Ovary (tissue), 9 donors: ENCODE measurements around the gene LILRB1. TPM values are rescaled to one million over a fixed set of nuclear protein-coding genes. Genes with fewer than 3 reads are reported as not detected.

ENCODE experiments used
- DNase-seq, 5 donors: peaks; one replicate each; pipeline ENCODE4 v3.0.0-alpha.2; 2019 to 2020
- H3K27ac ChIP-seq, 2 donors: fragments of 200-600 bp; one replicate each; pipeline versions ENCODE4 v1.5.1 to v1.8.0; 2019 to 2022
- H3K27me3 ChIP-seq: fragments of 200-600 bp; one replicate; pipeline ENCODE4 v1.8.0; 2022
- H3K36me3 ChIP-seq: fragments of 200-600 bp; sonication (generic); one replicate; pipeline ENCODE4 v1.5.1; 2019
- H3K4me1 ChIP-seq: one replicate; pipeline ENCODE4 v1.8.1; 2013; ENCODE audit warnings: mild to moderate bottlenecking, moderate library complexity; ENCODE audit not compliant: insufficient read depth
- H3K4me3 ChIP-seq: fragments of 200-600 bp; sonication (generic); one replicate; pipeline ENCODE4 v1.5.1; 2017
- H3K9me3 ChIP-seq, 2 donors: fragments of 200-600 bp in 1 of 2; sonication (generic) in 1 of 2; one replicate each; pipeline versions ENCODE4 v1.5.1 to v1.8.1; 2013 to 2019; ENCODE audit warnings: mild to moderate bottlenecking in 1 of 2, moderate library complexity in 1 of 2
- EP300 ChIP-seq: sonication (generic); formaldehyde crosslinking; IDR thresholded peaks from one replicate; pipeline ENCODE4 v1.6.1; 2017; ENCODE audit warnings: antibody characterized with exemption
- POLR2A ChIP-seq: fragments of 450-650 bp; IDR thresholded peaks from one replicate; pipeline ENCODE4 v1.6.1; 2017; ENCODE audit warnings: antibody characterized with exemption, mild to moderate bottlenecking, moderate library complexity
- WGBS, 3 donors: extraction: QIAGEN DNeasy Blood & Tissue Kit in 1 of 3; methylation state at CpG; one replicate each; pipeline versions ENCODE4 v1.1.5 to v1.1.7; 2013 to 2017; 5-methylcytosine and 5-hydroxymethylcytosine counted together
- intact Hi-C, 4 donors: fragments of 100-400 bp; cut with DNase I; formaldehyde crosslinking; loops; one replicate each; pipeline versions ENCODE4 v1.11.0 to v1.15.1; 2022 to 2023
- polyA plus RNA-seq, 2 donors: library from polyadenylated mRNA; stranded (reverse); fragments of 200-250 nt in 1 of 2; fragments of 350-450 nt in 1 of 2; fragmentation: Illumina TruSeq in 1 of 2; extraction: RNeasy Lipid Tissue Mini Kit (QIAGEN cat#74804) in 1 of 2; gene quantifications; one replicate each; pipeline ENCODE4 v1.2.3, GENCODE V29; 2013 to 2014
- total RNA-seq, 7 donors: library from RNA; depleted of rRNA in 2 of 7; stranded (reverse); fragments of >200 nt in 2 of 7; fragmentation: NEBNext Ultra II Directional in 3 of 7; extraction: Animal tissue kit (Norgen Biotek cat#: 25700) in 3 of 7; gene quantifications; one replicate each; pipeline versions ENCODE4 v1.1.0 to v1.2.4, GENCODE V29; 2016 to 2023
- TF ChIP-seq, protein P1 (sequence below), 3 donors: fragments of 450-650 bp in 2 of 3; fragments of 200-600 bp in 1 of 3; IDR thresholded peaks; one replicate each; pipeline versions ENCODE4 v1.5.1 to v1.8.0; 2016 to 2022; ENCODE audit warnings: antibody characterized with exemption in 3 of 3, mild to moderate bottlenecking in 1 of 3
- donor health status: DM: no; HTN: no; CAD: no; lungs with moderate emphysema.
- donor health status: DM: no; HTN: no; CAD: no.
- donor health status: Bipolar disorder and iron deficiency.
- donor health status: DM: yes; HTN: yes; CAD: no.
- donor health status: DM: no; HTN: no; CAD: no.
- donor health status: DM: yes; HTN: yes; CAD: no.

The LILRB1 gene
- total and polyA plus RNA-seq, 9 donors = 0.60 to 12.1 (median 1.6) TPM

DNA sequence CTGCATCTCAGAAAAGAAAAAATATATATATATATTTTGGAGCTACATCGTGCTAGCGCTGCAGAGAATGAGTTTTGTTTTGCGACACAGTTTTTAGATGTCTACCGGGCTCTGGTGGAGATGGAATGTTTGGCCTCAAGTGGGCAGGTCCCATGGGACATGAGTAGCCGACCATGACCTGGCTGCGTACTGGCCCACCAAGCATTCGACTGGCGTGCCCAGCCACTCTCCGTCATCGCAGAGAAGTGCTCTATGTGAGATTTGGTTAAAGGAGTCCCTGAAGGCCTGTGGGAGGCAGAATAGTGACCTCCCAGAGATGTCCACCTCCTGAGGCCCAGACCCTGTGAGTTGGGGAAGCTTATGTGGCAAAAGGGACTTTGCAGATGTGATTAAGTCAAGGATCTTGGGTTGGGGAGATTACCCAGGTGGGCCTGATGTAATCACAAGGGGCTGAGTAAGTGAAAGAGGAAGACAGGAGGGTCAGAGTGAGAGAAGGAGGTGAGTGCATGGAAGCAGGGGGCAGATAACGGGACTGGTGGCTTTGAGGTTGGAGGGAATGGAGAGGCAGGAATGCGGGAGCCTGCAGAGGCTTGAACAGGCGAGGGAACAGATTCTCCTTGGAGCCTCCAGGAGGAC, 31.7 kb downstream of the LILRB1 start:
- H3K27ac ChIP-seq = no peak overlapping the region
- WGBS, 3 donors = 77 to 81% (median 79%) methylated on average over 13 of the region's 13 CpGs
- H3K27me3 ChIP-seq = no peaks in the 10 kb centered on the region
- no peaks in the 10 kb centered on the region for H3K9me3 ChIP-seq
- H3K4me3 ChIP-seq = no peak overlapping the region
- intact Hi-C loops = no loop called here
- DNase-seq = no peak
- no peak for TF ChIP-seq POLR2A
- H3K36me3 ChIP-seq = no peaks in the 10 kb centered on the region
- no peaks in the 10 kb centered on the region for H3K4me1 ChIP-seq

DNA sequence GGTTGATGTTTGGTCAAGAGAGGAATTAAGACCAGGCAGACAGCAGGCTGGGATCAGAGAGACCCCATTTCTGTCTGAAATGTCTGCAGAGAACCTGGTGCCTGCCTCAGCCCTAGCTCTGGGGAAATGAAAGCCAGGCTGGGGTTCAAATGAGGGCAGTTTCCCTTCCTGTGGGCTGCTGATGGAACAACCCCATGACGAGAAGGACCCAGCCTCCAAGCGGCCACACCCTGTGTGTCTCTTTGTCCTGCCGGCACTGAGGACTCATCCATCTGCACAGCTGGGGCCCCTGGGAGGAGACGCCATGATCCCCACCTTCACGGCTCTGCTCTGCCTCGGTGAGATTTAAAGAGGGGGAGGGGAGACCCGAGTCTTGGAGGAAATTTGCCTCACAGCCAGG, 32.4 kb downstream of the LILRB1 start, which contains the start of gene LILRB4:
LILRB4 (plus strand) TSS at position 256 of the 400 bp plus-strand sequence; CDS start at position 305, 49 bp downstream.
- no peak for TF ChIP-seq EP300
- TF ChIP-seq POLR2A = no peak
- TF ChIP-seq, protein P1, sequence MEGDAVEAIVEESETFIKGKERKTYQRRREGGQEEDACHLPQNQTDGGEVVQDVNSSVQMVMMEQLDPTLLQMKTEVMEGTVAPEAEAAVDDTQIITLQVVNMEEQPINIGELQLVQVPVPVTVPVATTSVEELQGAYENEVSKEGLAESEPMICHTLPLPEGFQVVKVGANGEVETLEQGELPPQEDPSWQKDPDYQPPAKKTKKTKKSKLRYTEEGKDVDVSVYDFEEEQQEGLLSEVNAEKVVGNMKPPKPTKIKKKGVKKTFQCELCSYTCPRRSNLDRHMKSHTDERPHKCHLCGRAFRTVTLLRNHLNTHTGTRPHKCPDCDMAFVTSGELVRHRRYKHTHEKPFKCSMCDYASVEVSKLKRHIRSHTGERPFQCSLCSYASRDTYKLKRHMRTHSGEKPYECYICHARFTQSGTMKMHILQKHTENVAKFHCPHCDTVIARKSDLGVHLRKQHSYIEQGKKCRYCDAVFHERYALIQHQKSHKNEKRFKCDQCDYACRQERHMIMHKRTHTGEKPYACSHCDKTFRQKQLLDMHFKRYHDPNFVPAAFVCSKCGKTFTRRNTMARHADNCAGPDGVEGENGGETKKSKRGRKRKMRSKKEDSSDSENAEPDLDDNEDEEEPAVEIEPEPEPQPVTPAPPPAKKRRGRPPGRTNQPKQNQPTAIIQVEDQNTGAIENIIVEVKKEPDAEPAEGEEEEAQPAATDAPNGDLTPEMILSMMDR (IDR thresholded peaks at IDR 0.05) = no peak
- Histone ChIP-seq H3K4me3 (no peak within 1 kb of the TSS), H3K36me3 (no peaks in the 10 kb centered on the region), H3K9me3 (no peaks in the 10 kb centered on the region), H3K27ac (no peak within 1 kb of the TSS), H3K4me1 (no peaks in the 10 kb centered on the region), H3K27me3 (no peaks in the 10 kb centered on the region)
- 62 to 76% (median 63%) methylated on average over 7 of the region's 7 CpGs for WGBS, 3 donors
- no peak for DNase-seq
- intact Hi-C loops = no loop called here

DNA sequence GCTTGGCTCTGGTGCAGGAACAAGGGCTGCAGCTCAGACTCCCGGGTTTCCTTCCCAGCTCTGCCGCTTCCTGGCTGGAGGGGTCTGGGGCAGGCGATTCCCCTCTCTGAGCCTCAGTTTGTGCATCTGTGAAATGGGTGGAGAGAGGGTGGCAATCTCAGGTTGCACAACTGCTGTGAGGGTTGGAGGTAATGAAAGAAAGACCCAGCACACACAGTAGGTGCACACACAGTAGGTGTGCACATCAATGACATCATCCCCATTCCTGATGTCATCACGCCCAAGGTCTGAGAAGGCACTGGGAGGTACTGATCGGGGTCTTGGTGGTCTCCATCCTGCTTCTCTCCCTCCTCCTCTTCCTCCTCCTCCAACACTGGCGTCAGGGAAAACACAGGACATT, 35.2 kb downstream of the LILRB1 start:
- TF ChIP-seq, protein P1 (IDR thresholded peaks at IDR 0.05) = no peak
- no peak for TF ChIP-seq EP300
- no peak for TF ChIP-seq POLR2A

DNA sequence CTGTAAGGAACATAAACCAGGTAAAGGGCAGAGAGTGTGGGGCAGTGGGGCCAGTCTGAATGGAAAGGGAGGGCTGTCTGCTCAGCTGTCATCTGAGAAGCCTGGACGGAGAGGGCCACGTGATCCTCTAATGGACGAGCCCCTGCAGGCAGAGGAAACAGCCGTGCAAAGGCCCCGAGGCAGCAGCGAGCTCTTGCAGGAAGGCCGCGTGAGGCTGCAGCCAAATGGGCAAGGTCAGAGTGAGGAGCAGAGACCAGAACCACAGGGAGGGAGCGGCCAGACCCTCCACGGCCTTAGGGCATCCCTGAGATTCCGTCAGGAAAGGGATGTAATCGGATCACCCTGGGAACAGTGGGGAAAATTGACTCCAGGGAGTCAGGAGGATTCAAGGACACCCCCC, 36.9 kb downstream of the LILRB1 start:
- intact Hi-C loops = no loop called here
- 72 to 80% (median 78%) methylated on average over 12 of the region's 12 CpGs for WGBS, 3 donors
- H3K27me3 ChIP-seq = no peaks in the 10 kb centered on the region
- H3K36me3 ChIP-seq = no peaks in the 10 kb centered on the region
- TF ChIP-seq, protein P1 (IDR thresholded peaks at IDR 0.05) = no peak
- TF ChIP-seq POLR2A = no peak
- no peak for TF ChIP-seq EP300
- DNase-seq = no peak
- no peaks in the 10 kb centered on the region for H3K4me1 ChIP-seq
- H3K4me3 ChIP-seq = no peak overlapping the region
- H3K27ac ChIP-seq = no peak overlapping the region
- no peaks in the 10 kb centered on the region for H3K9me3 ChIP-seq

More for the DNA sequence above, 35.2 kb downstream of the LILRB1 start:
- intact Hi-C loops = no loop called here
- DNase-seq = no peak
- Histone ChIP-seq H3K4me3 (no peak overlapping the region), H3K9me3 (no peaks in the 10 kb centered on the region), H3K27me3 (no peaks in the 10 kb centered on the region), H3K27ac (no peak overlapping the region), H3K36me3 (no peaks in the 10 kb centered on the region), H3K4me1 (no peaks in the 10 kb centered on the region)
- 78 to 84% (median 81%) methylated on average over 6 of the region's 6 CpGs for WGBS, 3 donors

DNA sequence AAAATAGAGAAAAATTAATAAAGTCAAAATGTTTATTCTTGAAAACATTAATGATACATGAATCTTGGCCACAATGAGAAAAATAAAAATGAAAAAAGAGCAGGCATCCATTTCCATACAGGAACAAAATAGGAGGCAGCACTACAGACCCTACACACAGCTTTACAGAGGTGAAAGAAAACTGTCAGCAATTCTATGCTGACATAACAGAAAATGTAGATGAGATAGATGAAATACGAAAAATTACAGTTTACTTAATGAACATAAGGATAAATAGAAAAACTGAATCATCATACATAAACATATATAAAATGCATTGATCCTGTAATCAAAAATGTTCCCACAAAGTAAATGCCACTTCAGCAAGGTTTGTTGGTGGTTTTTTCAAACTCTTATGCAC, 38.1 kb downstream of the LILRB1 start:
- TF ChIP-seq EP300 (no peak), POLR2A (no peak)
- TF ChIP-seq, protein P1 (IDR thresholded peaks at IDR 0.05) = no peak
- Histone ChIP-seq H3K4me1 (no peaks in the 10 kb centered on the region), H3K4me3 (no peak overlapping the region), H3K27me3 (no peaks in the 10 kb centered on the region), H3K27ac (no peak overlapping the region), H3K9me3 (no peaks in the 10 kb centered on the region), H3K36me3 (no peaks in the 10 kb centered on the region)
- DNase-seq = no peak
- 60 to 77% (median 68%) methylated on average over 1 of the region's 1 CpG for WGBS, 3 donors
- intact Hi-C loops = no loop called here
